ENCODE measurements around the gene OLIG2. TPM values are rescaled to one million over a fixed set of nuclear protein-coding genes. Genes with fewer than 3 reads are reported as not detected.

OLIG2 gene
- not detected for polyA plus RNA-seq (2012; ENCODE audit: missing spikeins)

DNA sequence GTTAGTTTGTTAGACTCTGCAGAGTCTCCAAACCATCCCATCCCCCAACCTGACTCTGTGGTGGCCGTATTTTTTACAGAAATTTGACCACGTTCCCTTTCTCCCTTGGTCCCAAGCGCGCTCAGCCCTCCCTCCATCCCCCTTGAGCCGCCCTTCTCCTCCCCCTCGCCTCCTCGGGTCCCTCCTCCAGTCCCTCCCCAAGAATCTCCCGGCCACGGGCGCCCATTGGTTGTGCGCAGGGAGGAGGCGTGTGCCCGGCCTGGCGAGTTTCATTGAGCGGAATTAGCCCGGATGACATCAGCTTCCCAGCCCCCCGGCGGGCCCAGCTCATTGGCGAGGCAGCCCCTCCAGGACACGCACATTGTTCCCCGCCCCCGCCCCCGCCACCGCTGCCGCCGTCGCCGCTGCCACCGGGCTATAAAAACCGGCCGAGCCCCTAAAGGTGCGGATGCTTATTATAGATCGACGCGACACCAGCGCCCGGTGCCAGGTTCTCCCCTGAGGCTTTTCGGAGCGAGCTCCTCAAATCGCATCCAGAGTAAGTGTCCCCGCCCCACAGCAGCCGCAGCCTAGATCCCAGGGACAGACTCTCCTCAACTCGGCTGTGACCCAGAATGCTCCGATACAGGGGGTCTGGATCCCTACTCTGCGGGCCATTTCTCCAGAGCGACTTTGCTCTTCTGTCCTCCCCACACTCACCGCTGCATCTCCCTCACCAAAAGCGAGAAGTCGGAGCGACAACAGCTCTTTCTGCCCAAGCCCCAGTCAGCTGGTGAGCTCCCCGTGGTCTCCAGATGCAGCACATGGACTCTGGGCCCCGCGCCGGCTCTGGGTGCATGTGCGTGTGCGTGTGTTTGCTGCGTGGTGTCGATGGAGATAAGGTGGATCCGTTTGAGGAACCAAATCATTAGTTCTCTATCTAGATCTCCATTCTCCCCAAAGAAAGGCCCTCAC, at the start of gene OLIG2:
TSS of gene OLIG2 (plus strand) at position 447 of the 954 bp plus-strand sequence. CDS start 928 bp downstream, outside the sequence.
- DNase-seq (ENCODE audit: insufficient read length) (no peak), FAIRE-seq (no peak)
- TF ChIP-seq POLR2AphosphoS5 (IDR thresholded peaks at IDR 0.05; ENCODE audit: low read depth, low read length) (no peak), POLR2A (IDR thresholded peaks at IDR 0.05; ENCODE audit: low read depth, low read length) (no peak), TAF1 (IDR thresholded peaks at IDR 0.05; ENCODE audit: borderline replicate concordance, low read depth, low read length) (no peak)

DNA sequence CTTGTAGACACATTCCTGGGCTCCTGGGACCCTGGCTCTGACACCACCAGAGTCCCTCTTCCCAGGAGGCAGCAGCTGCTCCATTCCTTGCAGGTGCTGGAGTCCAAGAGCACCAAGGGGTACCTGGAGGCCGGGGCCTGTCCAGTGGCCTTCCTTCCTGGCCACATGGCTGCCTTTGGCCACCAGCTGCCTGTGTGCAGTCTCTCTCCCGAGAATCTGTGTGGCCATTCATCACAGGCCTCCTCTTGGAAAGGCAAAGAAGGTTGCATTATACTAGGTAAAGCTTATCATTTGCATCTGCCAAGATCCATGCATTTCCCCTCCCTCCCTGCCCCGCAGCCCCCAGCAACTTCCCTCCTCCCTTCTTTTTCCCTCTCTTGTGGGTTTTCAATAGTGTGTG, 48.9 kb upstream of the OLIG2 start:
- TF ChIP-seq POLR2AphosphoS5 (IDR thresholded peaks at IDR 0.05; ENCODE audit: low read depth, low read length) (no peak), POLR2A (IDR thresholded peaks at IDR 0.05; ENCODE audit: low read depth, low read length) (no peak), TAF1 (IDR thresholded peaks at IDR 0.05; ENCODE audit: borderline replicate concordance, low read depth, low read length) (no peak)
- FAIRE-seq (no peak), DNase-seq (ENCODE audit: insufficient read length) (no peak)

DNA sequence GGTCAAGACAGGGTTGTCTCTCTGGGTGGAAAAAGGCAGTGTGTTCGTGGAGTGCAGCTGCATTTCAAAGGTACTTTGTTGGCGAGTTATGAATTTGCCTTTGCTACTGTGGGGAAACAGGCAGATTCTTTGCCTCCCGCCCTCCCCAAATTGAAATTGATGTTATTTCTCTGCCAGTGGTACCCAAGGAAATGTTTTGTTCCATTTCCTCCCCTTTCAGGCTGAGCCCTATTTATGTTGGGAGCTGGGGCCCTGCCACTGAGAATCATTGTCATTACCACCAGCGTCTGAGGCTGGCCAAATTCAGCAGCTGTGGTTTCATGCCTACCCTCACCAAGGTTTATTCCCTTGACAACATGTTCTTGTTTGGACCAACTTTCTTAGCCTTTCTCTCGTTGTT, 48.5 kb upstream of the OLIG2 start:
- TF ChIP-seq TAF1 (IDR thresholded peaks at IDR 0.05; ENCODE audit: borderline replicate concordance, low read depth, low read length) (no peak), POLR2A (IDR thresholded peaks at IDR 0.05; ENCODE audit: low read depth, low read length) (no peak), POLR2AphosphoS5 (IDR thresholded peaks at IDR 0.05; ENCODE audit: low read depth, low read length) (no peak)
- FAIRE-seq (no peak), DNase-seq (ENCODE audit: insufficient read length) (no peak)

DNA sequence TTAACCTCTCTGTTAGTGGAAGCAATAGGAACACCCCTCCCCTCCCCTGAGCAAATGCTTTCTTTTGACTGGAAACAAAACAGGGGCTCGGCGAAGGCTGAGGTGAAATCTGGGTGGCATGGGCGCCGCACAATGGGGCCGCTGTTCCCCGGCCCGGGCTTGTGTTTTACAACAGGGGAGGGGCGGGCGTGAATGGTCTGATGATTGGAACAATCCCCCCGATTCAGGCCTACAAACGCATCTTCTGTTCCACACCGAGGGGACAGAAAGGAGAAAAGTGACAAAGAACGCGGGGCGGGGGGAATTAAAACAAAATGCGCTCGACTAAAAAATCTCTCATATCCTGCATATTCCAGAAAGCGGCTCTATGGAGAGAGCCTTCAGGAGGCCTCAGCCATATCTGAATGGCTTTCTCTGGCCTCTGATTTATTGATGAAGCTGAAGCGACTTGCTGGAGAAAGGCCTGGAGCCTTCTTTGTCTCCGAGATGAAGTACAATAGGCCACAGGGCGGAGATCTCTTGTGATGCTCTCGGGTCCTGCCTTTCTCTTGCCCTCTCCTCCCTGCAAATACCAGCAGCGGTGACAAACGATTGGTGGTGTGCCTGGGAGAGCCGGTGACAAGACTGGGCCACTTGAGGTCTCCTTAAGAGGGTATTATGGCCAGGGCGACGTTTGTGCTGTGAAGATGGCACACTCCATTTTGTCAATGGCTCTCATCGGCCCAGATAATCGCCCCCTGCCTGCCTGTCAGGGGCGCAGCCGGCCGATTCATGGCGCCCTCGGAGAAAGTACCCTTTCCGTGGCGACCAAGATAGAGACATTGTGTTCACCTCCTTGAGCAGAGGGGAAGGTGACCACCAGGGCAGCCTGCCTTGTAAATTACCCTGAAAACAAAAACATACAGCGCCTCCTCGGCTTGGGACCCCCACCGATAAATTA, 47.1 kb upstream of the OLIG2 start:
- no peak for DNase-seq (ENCODE audit: insufficient read length)
- no peak for FAIRE-seq
- TF ChIP-seq TAF1 (IDR thresholded peaks at IDR 0.05; ENCODE audit: borderline replicate concordance, low read depth, low read length) (no peak), POLR2AphosphoS5 (IDR thresholded peaks at IDR 0.05; ENCODE audit: low read depth, low read length) (no peak), POLR2A (IDR thresholded peaks at IDR 0.05; ENCODE audit: low read depth, low read length) (no peak)

- no peak for FAIRE-seq
- DNase-seq (ENCODE audit: insufficient read length) = no peak
- TF ChIP-seq POLR2A (IDR thresholded peaks at IDR 0.05; ENCODE audit: low read depth, low read length) = no peak
- no peak for TF ChIP-seq TAF1 (IDR thresholded peaks at IDR 0.05; ENCODE audit: borderline replicate concordance, low read depth, low read length)
- TF ChIP-seq POLR2AphosphoS5 (IDR thresholded peaks at IDR 0.05; ENCODE audit: low read depth, low read length) = no peak
Observed at GRCh38 chr21:32979598-32980268, 46.0 kb upstream of the OLIG2 start.

- FAIRE-seq = no peak
- TF ChIP-seq POLR2A (IDR thresholded peaks at IDR 0.05; ENCODE audit: low read depth, low read length) = no peak
- no peak for TF ChIP-seq POLR2AphosphoS5 (IDR thresholded peaks at IDR 0.05; ENCODE audit: low read depth, low read length)
- TF ChIP-seq TAF1 (IDR thresholded peaks at IDR 0.05; ENCODE audit: borderline replicate concordance, low read depth, low read length) = no peak
- DNase-seq (ENCODE audit: insufficient read length) = no peak
Observed at GRCh38 chr21:32981096-32981495, 44.6 kb upstream of the OLIG2 start.

GRCh38 chr21:32990666-32991065, 35.1 kb upstream of the OLIG2 start:
- FAIRE-seq = no peak

DNA sequence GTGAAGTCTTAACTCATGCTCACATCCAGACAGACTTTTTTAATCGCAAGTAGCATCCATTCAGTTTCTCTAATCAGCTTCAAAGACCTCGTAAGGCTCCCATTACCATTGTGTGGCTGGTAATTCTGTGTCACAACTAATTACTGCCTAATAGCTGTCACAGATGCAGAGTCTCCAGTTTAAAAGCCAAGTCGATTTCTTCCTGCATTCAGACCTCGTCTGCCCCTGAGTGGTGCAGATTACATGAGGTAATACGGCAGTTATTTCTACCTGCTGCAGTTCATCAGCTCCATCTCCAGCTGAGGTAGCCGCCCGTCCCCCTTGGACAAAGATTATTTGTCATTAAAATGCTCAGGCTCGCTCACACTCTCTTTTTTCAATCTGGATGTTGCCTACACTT, 34.4 kb upstream of the OLIG2 start:
- DNase-seq (ENCODE audit: insufficient read length) (no peak), FAIRE-seq (no peak)
- no peak for TF ChIP-seq TAF1 (IDR thresholded peaks at IDR 0.05; ENCODE audit: borderline replicate concordance, low read depth, low read length)

More at GRCh38 chr21:32990666-32991065, 35.1 kb upstream of the OLIG2 start:
- TF ChIP-seq TAF1 (IDR thresholded peaks at IDR 0.05; ENCODE audit: borderline replicate concordance, low read depth, low read length) (no peak), POLR2A (IDR thresholded peaks at IDR 0.05; ENCODE audit: low read depth, low read length) (no peak), POLR2AphosphoS5 (IDR thresholded peaks at IDR 0.05; ENCODE audit: low read depth, low read length) (no peak)
- DNase-seq (ENCODE audit: insufficient read length) = no peak

DNA sequence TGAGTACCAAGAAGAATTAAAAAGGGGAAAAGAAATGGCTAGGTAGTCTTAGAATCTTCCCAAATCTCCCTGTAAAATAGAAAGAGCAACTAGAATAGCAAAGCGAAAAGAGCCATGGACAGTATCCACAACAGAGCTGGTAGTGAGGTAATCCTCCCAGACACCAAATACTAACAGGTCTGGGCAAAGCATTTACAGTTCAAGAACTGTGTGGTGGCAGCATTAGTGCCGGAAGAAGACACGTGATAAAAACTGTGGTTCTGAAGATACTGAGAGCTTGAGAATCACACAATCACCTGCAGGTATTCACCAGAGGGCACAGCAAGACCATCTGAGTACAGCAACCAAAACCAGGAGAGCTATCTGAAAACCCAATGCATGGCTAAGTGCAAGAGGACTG, 31.8 kb upstream of the OLIG2 start:
- no peak for TF ChIP-seq POLR2A (IDR thresholded peaks at IDR 0.05; ENCODE audit: low read depth, low read length)
- TF ChIP-seq POLR2AphosphoS5 (IDR thresholded peaks at IDR 0.05; ENCODE audit: low read depth, low read length) = no peak
- no peak for TF ChIP-seq TAF1 (IDR thresholded peaks at IDR 0.05; ENCODE audit: borderline replicate concordance, low read depth, low read length)
- FAIRE-seq (no peak), DNase-seq (ENCODE audit: insufficient read length) (no peak)

DNA sequence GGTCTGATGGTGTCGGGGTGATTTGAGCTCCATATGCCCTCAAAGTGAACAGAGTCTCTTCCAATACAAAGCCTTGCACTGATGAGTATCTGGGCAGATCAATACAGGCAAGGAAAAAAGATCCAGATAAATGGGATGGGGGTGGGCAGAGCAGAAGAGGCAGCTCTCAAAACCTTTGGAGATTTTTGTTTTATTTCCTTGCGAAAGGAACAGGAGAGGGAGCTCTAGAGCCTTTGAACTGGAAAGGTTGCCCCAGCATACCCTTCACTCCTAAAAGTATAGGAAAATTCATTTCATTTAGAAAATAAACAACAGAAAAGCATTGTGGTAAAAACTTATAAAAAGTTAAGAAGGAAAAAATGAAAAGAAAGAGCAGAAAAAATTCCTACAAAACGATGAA, 31.4 kb upstream of the OLIG2 start:
- DNase-seq (ENCODE audit: insufficient read length) = no peak
- no peak for FAIRE-seq
- TF ChIP-seq POLR2A (IDR thresholded peaks at IDR 0.05; ENCODE audit: low read depth, low read length) = no peak
- TF ChIP-seq POLR2AphosphoS5 (IDR thresholded peaks at IDR 0.05; ENCODE audit: low read depth, low read length) = no peak
- TF ChIP-seq TAF1 (IDR thresholded peaks at IDR 0.05; ENCODE audit: borderline replicate concordance, low read depth, low read length) = no peak

- no peak for FAIRE-seq
- TF ChIP-seq POLR2AphosphoS5 (IDR thresholded peaks at IDR 0.05; ENCODE audit: low read depth, low read length) (no peak), TAF1 (IDR thresholded peaks at IDR 0.05; ENCODE audit: borderline replicate concordance, low read depth, low read length) (no peak), POLR2A (IDR thresholded peaks at IDR 0.05; ENCODE audit: low read depth, low read length) (no peak)
- DNase-seq (ENCODE audit: insufficient read length) = no peak
Observed at GRCh38 chr21:33007747-33008146, 18.0 kb upstream of the OLIG2 start.
